Osteoblast (primary cell): ENCODE measurements around the gene CXXC5. TPM values are rescaled to one million over a fixed set of nuclear protein-coding genes. Genes with fewer than 3 reads are reported as not detected.

Experiments used
- DNase-seq: peaks from one replicate; pipeline ENCODE4 v3.0.0; 2011; ENCODE audit warnings: low spot score, mixed read lengths; ENCODE audit not compliant: insufficient read length; ENCODE audit errors: missing footprints
- H2AFZ ChIP-seq: 2 replicates; pipeline ENCODE4 v1.6.0; 2011; ENCODE audit warnings: mild to moderate bottlenecking, low read length
- H3K27ac ChIP-seq: 2 replicates; pipeline ENCODE4 v1.5.1; 2011; ENCODE audit warnings: mild to moderate bottlenecking, low read depth, low read length, moderate library complexity
- H3K27me3 ChIP-seq: 2 replicates; pipeline ENCODE4 v1.6.0; 2012; ENCODE audit warnings: mild to moderate bottlenecking, control low read depth, inconsistent platforms, low read length, moderate library complexity; ENCODE audit not compliant: insufficient read depth
- H3K36me3 ChIP-seq: 2 replicates; pipeline ENCODE4 v1.5.1; 2011; ENCODE audit warnings: mild to moderate bottlenecking, low read length, control low read depth, moderate library complexity; ENCODE audit not compliant: insufficient read depth
- H3K4me1 ChIP-seq: 2 replicates; pipeline ENCODE4 v1.5.1; 2011; ENCODE audit warnings: mild to moderate bottlenecking, low read length, control low read depth, moderate library complexity; ENCODE audit not compliant: insufficient read depth
- H3K4me2 ChIP-seq: 2 replicates; pipeline ENCODE4 v1.6.0; 2011; ENCODE audit warnings: mild to moderate bottlenecking, low read length; ENCODE audit not compliant: insufficient read depth
- H3K4me3 ChIP-seq: fragments of 200-600 bp; sonication (generic); 3 replicates; pipeline ENCODE4 v1.5.1; 2012; ENCODE audit warnings: mild to moderate bottlenecking, low read length, inconsistent platforms; ENCODE audit not compliant: insufficient read depth
- H3K79me2 ChIP-seq: 2 replicates; pipeline ENCODE4 v1.6.0; 2012; ENCODE audit warnings: mild to moderate bottlenecking, low read length, control low read depth, inconsistent platforms; ENCODE audit not compliant: insufficient read depth
- H3K9me3 ChIP-seq: 2 replicates; pipeline ENCODE4 v1.5.1; 2011; ENCODE audit warnings: low read depth, low read length, control low read depth
- H4K20me1 ChIP-seq: 2 replicates; pipeline ENCODE4 v1.6.0; 2012; ENCODE audit warnings: mild to moderate bottlenecking, low read length, control low read depth; ENCODE audit not compliant: insufficient read depth
- total RNA-seq: library from RNA; depleted of rRNA; stranded (reverse); fragments of >200 nt; gene quantifications from 2 replicates; pipeline ENCODE4 v1.2.3, GENCODE V29; 2012
- TF ChIP-seq, protein P1 (sequence below): IDR thresholded peaks from 2 replicates; pipeline ENCODE4 v1.5.1; 2011; ENCODE audit warnings: mild to moderate bottlenecking, low read depth, low read length, moderate library complexity; ENCODE audit errors: extremely low read depth

The CXXC5 gene
- total RNA-seq, 1 donor: 186 TPM

DNA sequence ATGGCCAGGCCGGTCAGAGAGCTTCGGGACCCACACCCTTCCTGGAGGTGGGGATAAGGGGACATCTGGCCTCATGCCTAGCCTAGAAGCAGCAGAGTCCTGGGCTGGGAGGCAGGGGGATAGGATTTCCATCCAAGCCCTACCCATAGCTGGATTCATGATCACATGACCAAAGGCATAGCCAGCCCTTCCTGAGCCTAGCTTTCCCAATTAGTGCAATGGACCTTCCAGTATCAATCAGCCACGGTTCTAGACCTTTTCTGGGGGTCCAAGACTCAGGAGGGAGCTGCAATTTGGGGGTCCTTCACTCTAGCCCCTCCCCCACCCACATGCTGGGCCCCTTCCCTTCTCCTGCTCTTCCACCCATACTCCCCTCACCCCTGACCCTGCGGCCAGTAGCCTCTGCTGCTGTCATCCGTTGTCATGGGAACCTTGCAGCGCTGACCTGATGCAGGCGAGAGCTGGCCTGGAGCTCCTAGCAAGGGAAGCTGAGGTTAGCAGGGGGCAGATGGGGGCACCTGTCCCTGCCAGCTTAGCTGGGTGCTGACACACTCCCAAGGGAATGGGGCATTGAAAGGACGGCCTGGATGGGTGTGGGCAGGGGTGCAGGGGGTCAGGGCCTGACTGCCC lies 44.6 kb downstream of the CXXC5 start:
- no peaks in the 10 kb centered on the region for H3K9me3 ChIP-seq
- no peak overlapping the region for H2AFZ ChIP-seq
- TF ChIP-seq, protein P1, sequence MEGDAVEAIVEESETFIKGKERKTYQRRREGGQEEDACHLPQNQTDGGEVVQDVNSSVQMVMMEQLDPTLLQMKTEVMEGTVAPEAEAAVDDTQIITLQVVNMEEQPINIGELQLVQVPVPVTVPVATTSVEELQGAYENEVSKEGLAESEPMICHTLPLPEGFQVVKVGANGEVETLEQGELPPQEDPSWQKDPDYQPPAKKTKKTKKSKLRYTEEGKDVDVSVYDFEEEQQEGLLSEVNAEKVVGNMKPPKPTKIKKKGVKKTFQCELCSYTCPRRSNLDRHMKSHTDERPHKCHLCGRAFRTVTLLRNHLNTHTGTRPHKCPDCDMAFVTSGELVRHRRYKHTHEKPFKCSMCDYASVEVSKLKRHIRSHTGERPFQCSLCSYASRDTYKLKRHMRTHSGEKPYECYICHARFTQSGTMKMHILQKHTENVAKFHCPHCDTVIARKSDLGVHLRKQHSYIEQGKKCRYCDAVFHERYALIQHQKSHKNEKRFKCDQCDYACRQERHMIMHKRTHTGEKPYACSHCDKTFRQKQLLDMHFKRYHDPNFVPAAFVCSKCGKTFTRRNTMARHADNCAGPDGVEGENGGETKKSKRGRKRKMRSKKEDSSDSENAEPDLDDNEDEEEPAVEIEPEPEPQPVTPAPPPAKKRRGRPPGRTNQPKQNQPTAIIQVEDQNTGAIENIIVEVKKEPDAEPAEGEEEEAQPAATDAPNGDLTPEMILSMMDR: no peak
- no peaks in the 10 kb centered on the region for H3K27me3 ChIP-seq
- H4K20me1 ChIP-seq: peaks cover 11% of the 10 kb centered on the region
- peaks cover 5% of the 10 kb centered on the region for H3K36me3 ChIP-seq
- DNase-seq: no peak
- no peak overlapping the region for H3K4me3 ChIP-seq
- peak overlapping the region; percentile 75 for H3K27ac ChIP-seq
- H3K4me2 ChIP-seq: no peak overlapping the region
- H3K4me1 ChIP-seq: peaks cover 68% of the 10 kb centered on the region
- H3K79me2 ChIP-seq: peaks cover 7% of the 10 kb centered on the region

DNA sequence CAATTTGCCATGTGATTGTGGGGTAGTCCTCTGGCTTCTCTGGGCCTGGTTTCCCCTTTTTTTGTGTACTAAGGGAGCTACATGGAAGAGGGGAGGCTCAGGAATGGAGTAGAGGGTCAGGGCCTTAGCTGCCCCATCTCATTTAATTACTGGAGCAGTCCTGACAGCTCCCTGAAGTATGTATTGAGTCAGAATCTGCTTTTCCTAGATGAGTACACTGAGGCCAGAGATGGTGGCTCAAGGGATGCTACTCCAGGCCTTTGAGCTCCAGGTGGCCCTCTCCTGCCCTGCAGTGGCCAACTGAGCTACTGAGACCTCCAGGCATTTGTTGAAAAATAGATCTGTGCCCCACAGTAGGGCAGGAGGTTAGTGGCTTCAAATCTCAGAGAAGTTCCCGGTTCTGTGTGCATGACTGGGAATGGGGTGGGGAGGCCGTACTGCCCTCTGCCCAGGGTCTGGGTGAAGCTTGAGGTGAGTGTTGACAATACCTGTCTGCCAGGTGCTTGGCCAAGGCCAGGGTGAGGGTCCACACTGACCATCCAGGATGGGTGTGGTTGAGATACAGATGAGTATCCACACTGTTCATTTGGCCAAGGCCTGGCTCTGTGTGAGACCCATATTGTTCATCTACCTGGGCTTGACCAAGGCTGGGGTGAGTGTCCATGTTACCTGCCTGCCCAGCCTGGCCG lies 45.7 kb downstream of the CXXC5 start:
- peaks cover 7% of the 10 kb centered on the region for H4K20me1 ChIP-seq
- peak overlapping the region; percentile 75 for H3K27ac ChIP-seq
- TF ChIP-seq, protein P1: no peak

DNA sequence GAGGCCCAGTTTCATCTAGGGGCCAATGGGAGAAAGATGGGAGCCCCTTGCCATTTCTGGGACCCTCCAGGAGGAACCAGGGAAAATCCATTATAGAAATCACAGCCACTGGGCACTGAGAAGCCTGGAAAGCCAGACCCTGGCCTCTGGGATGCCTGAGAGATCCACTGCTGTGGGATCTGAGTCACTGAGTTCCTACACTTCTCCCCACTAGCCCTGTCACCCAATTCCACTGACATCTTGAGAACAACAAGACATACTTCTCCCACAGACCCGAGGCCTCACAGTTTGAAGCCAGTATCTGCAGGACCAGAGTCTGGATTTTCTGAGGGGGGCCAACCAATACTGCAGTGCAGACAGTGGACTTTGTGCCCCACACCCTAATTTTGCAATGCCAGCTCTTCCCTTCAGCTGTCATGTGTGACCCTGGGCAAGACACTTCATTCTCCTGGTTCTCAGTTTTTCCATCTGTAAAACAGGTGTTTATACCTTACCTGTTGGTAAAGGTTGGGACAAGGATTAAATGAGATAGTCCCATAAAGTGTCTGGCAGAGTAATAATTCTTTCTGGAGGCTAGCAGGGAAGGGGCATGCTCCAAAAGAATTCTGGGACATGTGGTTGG lies 46.5 kb downstream of the CXXC5 start:
- Histone ChIP-seq H4K20me1 (peaks cover 3% of the 10 kb centered on the region), H3K4me2 (no peak overlapping the region), H3K27ac (peak overlapping the region; percentile 75), H3K4me1 (peaks cover 72% of the 10 kb centered on the region), H3K9me3 (no peaks in the 10 kb centered on the region), H3K27me3 (no peaks in the 10 kb centered on the region), H3K36me3 (no peaks in the 10 kb centered on the region), H3K4me3 (no peak overlapping the region), H3K79me2 (no peaks in the 10 kb centered on the region), H2AFZ (no peak overlapping the region)
- TF ChIP-seq, protein P1: no peak
- DNase-seq: no peak

More for the DNA sequence above, 45.7 kb downstream of the CXXC5 start:
- no peaks in the 10 kb centered on the region for H3K9me3 ChIP-seq
- peaks cover 76% of the 10 kb centered on the region for H3K4me1 ChIP-seq
- H3K36me3 ChIP-seq: peaks cover 4% of the 10 kb centered on the region
- peaks cover 2% of the 10 kb centered on the region for H3K79me2 ChIP-seq
- no peaks in the 10 kb centered on the region for H3K27me3 ChIP-seq
- no peak overlapping the region for H2AFZ ChIP-seq
- no peak overlapping the region for H3K4me2 ChIP-seq
- no peak overlapping the region for H3K4me3 ChIP-seq
- no peak for DNase-seq

DNA sequence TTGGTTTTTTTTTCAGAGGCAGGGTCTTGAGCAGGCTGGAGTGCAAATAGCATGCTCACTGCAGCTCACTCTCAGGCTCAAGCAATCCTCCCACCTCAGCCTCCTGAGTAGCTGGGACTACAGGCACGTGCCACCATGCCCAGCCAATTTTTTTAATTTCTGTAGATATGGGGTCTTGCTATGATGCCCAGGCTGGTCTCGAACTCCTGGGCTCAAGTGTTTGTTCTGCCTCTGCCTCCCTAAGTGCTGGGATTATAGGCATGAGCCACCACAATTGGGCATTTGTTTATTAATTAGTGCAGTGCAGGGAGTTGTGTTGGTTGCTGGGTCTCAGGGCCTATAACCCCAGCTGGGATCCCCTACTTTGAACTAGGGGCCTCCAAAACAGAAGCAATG lies 47.0 kb downstream of the CXXC5 start:
- peak overlapping the region; percentile 75 for H3K27ac ChIP-seq
- H3K4me1 ChIP-seq: peaks cover 66% of the 10 kb centered on the region

More for the DNA sequence above, 47.0 kb downstream of the CXXC5 start:
- no peak overlapping the region for H2AFZ ChIP-seq
- H4K20me1 ChIP-seq: no peaks in the 10 kb centered on the region
- no peaks in the 10 kb centered on the region for H3K9me3 ChIP-seq
- H3K27me3 ChIP-seq: no peaks in the 10 kb centered on the region
- no peaks in the 10 kb centered on the region for H3K79me2 ChIP-seq
- TF ChIP-seq, protein P1: no peak
- no peak overlapping the region for H3K4me2 ChIP-seq
- DNase-seq: no peak
- H3K36me3 ChIP-seq: no peaks in the 10 kb centered on the region
- H3K4me3 ChIP-seq: no peak overlapping the region
